ENCODE data around the gene SH3BP4. TPM values are rescaled to one million over a fixed set of nuclear protein-coding genes. Genes with fewer than 3 reads are reported as not detected.

The SH3BP4 gene
- total RNA-seq, 1 experiment from 2014 or later = 93.8 TPM

DNA sequence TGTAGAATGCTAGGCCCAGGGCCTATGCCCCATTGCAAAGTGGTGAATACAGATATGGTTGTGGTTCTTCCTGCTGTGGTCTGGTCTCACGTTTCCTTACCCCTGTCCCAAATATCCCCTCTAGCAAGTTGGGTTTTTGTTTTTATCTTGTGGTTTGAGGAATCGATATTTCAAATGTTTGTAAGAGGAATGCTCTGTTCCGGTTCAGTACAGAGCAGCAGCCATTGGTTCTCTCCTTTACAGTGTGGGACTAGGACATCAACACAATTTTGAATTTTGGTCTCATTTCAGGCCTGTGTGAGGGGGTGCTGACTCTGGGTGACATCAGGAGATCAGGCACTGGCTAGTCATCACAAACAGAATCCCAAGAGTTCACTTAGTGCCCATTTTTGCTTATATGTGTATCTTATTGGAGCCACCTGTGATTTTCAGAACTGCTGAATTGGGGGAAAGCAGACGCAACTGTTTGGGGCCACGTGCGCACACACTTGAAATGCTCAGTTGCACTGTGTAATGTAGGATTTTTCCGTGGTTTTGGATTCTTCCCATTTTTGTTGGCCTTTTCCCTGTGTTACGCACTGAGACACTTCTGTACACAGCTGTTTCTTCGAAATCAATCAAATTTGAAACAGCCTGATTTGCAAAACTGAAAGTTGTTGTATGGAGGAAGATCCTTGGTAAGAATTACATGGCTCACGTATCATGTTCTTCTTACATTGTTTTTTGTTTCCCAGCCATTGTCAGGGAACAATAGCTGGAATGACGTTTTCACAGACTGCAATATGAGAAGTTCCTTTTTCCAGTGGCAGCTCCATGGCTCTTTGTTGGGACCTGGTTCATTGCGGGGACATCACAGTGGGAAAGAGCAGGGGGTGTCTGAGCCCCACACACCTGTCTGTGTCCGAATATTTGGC is 8.6 kb downstream of the SH3BP4 start:
- no CpG with 5 or more reads among the region's 13 CpGs for WGBS (ENCODE audit: extremely low coverage, insufficient read length, low lambda C conversion rate)
- H3K4me1 Mint-ChIP-seq = peaks cover 79 to 85% of the 10 kb centered on the region in 2 experiments

More for the DNA sequence above, 8.6 kb downstream of the SH3BP4 start:
- Histone ChIP-seq H2AFZ (ENCODE audit: low read length) (no peak overlapping the region), H4K20me1 (ENCODE audit: control insufficient read depth, insufficient read depth, insufficient read length) (no peaks in the 10 kb centered on the region), H3K79me2 (ENCODE audit: insufficient read depth, low read length) (peaks cover 55% of the 10 kb centered on the region; the same call in 1 of the 2 replicates), H3T11ph (ENCODE audit: low read length) (no peak overlapping the region), H3K27me3 (ENCODE audit: insufficient read depth, low read length) (no peaks in the 10 kb centered on the region), H3K9ac (ENCODE audit: extremely low read depth, insufficient read length, low read length) (no peak overlapping the region), H3K23ac (ENCODE audit: insufficient read length, low read depth, low read length) (no peak overlapping the region), H2BK5ac (ENCODE audit: insufficient read length, low read length) (no peak overlapping the region), H3K9me3 (ENCODE audit: control insufficient read depth, low read depth, low read length) (no peaks in the 10 kb centered on the region), H4K8ac (replicated peaks; ENCODE audit: insufficient read length, low read depth, low read length) (no peak overlapping the region), H3K27ac (ENCODE audit: insufficient read length, low read depth, low read length) (no peak overlapping the region), H3K79me1 (ENCODE audit: insufficient read depth, low read depth, low read length, poor library complexity, severe bottlenecking) (peaks cover 17% of the 10 kb centered on the region), H2BK15ac (ENCODE audit: low read depth, low read length) (no peak overlapping the region), H4K5ac (ENCODE audit: insufficient read length, low read depth, low read length) (no peak overlapping the region), H3K14ac (ENCODE audit: insufficient read depth, low read length) (no peak overlapping the region), H3K56ac (ENCODE audit: insufficient read length, low read depth, low read length) (no peak overlapping the region), H3K18ac (ENCODE audit: insufficient read length, low read depth, low read length) (no peak overlapping the region), H3K23me2 (ENCODE audit: insufficient read length, low read depth, low read length, poor library complexity, severe bottlenecking) (no peaks in the 10 kb centered on the region), H2AK5ac (ENCODE audit: insufficient read length, low read length) (no peak overlapping the region), H3K4ac (ENCODE audit: low read depth, low read length) (no peak overlapping the region), H2BK120ac (ENCODE audit: low read depth, low read length, poor library complexity, severe bottlenecking) (no peak overlapping the region), H3K4me1 (ENCODE audit: insufficient read depth, low read length) (peaks cover 23% of the 10 kb centered on the region), H2BK20ac (ENCODE audit: low read depth, low read length, poor library complexity, severe bottlenecking) (no peak overlapping the region), H3K4me2 (ENCODE audit: insufficient read depth, insufficient read length, low read length) (no peak overlapping the region), H4K91ac (ENCODE audit: insufficient read length, low read depth, low read length) (no peak overlapping the region), H2BK12ac (ENCODE audit: insufficient read length, low read depth, low read length) (no peak overlapping the region)
- TF ChIP-seq, protein P1, sequence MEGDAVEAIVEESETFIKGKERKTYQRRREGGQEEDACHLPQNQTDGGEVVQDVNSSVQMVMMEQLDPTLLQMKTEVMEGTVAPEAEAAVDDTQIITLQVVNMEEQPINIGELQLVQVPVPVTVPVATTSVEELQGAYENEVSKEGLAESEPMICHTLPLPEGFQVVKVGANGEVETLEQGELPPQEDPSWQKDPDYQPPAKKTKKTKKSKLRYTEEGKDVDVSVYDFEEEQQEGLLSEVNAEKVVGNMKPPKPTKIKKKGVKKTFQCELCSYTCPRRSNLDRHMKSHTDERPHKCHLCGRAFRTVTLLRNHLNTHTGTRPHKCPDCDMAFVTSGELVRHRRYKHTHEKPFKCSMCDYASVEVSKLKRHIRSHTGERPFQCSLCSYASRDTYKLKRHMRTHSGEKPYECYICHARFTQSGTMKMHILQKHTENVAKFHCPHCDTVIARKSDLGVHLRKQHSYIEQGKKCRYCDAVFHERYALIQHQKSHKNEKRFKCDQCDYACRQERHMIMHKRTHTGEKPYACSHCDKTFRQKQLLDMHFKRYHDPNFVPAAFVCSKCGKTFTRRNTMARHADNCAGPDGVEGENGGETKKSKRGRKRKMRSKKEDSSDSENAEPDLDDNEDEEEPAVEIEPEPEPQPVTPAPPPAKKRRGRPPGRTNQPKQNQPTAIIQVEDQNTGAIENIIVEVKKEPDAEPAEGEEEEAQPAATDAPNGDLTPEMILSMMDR (conservative IDR thresholded peaks at IDR 0.05) = no peak
- no peaks in the 10 kb centered on the region for H3K27me3 Mint-ChIP-seq (ENCODE audit: low read depth)
- H3K27ac Mint-ChIP-seq = peak overlapping the region; percentile 2 to 79 (median 49); a peak in 4 of 7 replicates
- no peak overlapping the region for H3K4me3 Mint-ChIP-seq
- H3K36me3 Mint-ChIP-seq (ENCODE audit: insufficient read depth in 1 of 3, low read depth in 3 of 3) = peaks cover 7 to 41% (median 17%) of the 10 kb centered on the region in 3 experiments
- no peak for DNase-seq
- no peaks in the 10 kb centered on the region for H3K9me3 Mint-ChIP-seq
